CD8-positive, alpha-beta memory T cell (primary cell): ENCODE data around the gene ANK3. TPM values are rescaled to one million over a fixed set of nuclear protein-coding genes. Genes with fewer than 3 reads are reported as not detected.

Experiments used
- CTCF ChIA-PET: fragments of 350-600 bp; sonication (Branson Sonifier 250); formaldehyde crosslinking; loops from one replicate; lab custom pipeline; 2021; ENCODE audit warnings: antibody characterized with exemption; lab: Charles Lee
- POLR2A ChIA-PET: fragments of 350-600 bp; sonication (Branson Sonifier 250); formaldehyde crosslinking; loops from one replicate; lab custom pipeline; 2021; ENCODE audit warnings: antibody characterized with exemption; lab: Charles Lee
- DNase-seq, 5 donors: peaks; one replicate each; pipeline versions ENCODE4 v3.0.0 to v3.0.0-alpha.2; 2020 to 2022; ENCODE audit warnings: mixed read lengths in 1 of 5
- H3K27ac ChIP-seq: one replicate; pipeline ENCODE4 v1.7.0; 2013; ENCODE audit warnings: low read depth, mild to moderate bottlenecking, low read length, moderate library complexity
- H3K27me3 ChIP-seq: 2 replicates; pipeline ENCODE4 v1.7.0; 2013; ENCODE audit warnings: low read length, mild to moderate bottlenecking; ENCODE audit not compliant: insufficient read depth, poor library complexity, severe bottlenecking
- H3K36me3 ChIP-seq: 2 replicates; pipeline ENCODE4 v1.7.0; 2013; ENCODE audit warnings: mild to moderate bottlenecking, low read length, moderate library complexity; ENCODE audit not compliant: insufficient read depth
- H3K4me1 ChIP-seq: 2 replicates; pipeline ENCODE4 v1.7.0; 2013; ENCODE audit warnings: mild to moderate bottlenecking, low read length, moderate library complexity; ENCODE audit not compliant: insufficient read depth
- H3K4me3 ChIP-seq: 2 replicates; pipeline ENCODE4 v1.7.0; 2013; ENCODE audit warnings: mild to moderate bottlenecking, low read length
- H3K9me3 ChIP-seq: 2 replicates; pipeline ENCODE4 v1.7.0; 2013; ENCODE audit warnings: mild to moderate bottlenecking, low read length
- H3K27ac Mint-ChIP-seq, 8 donors: one replicate each; pipeline ENCODE4 v1.8.0; 2020 to 2021; ENCODE audit warnings: mixed read lengths in 8 of 8, mild to moderate bottlenecking in 6 of 8, inconsistent platforms in 3 of 8, moderate library complexity in 3 of 8
- H3K27me3 Mint-ChIP-seq, 2 donors: one replicate each; pipeline ENCODE4 v1.8.0; 2020 to 2021; ENCODE audit warnings: mixed read lengths in 2 of 2, mild to moderate bottlenecking in 1 of 2, moderate library complexity in 1 of 2
- H3K36me3 Mint-ChIP-seq, 3 donors: one replicate each; pipeline ENCODE4 v1.8.0; 2020 to 2021; ENCODE audit warnings: mixed read lengths in 3 of 3, inconsistent platforms in 1 of 3, mild to moderate bottlenecking in 1 of 3
- H3K4me1 Mint-ChIP-seq, 3 donors: one replicate each; pipeline ENCODE4 v1.8.0; 2020 to 2021; ENCODE audit warnings: mixed read lengths in 3 of 3, inconsistent platforms in 1 of 3, mild to moderate bottlenecking in 1 of 3
- H3K4me3 Mint-ChIP-seq, 7 donors: one replicate each; pipeline ENCODE4 v1.8.0; 2020 to 2021; ENCODE audit warnings: mixed read lengths in 7 of 7, mild to moderate bottlenecking in 6 of 7, moderate library complexity in 4 of 7, inconsistent platforms in 2 of 7
- H3K9me3 Mint-ChIP-seq, 5 donors: one replicate each; pipeline ENCODE4 v1.8.0; 2020 to 2022; ENCODE audit warnings: mixed read lengths in 5 of 5, mild to moderate bottlenecking in 3 of 5, moderate library complexity in 2 of 5, inconsistent platforms in 1 of 5
- polyA plus RNA-seq: library from polyadenylated mRNA; unstranded; fragments of 300-500 nt; fragmentation: Illumina TruSeq; gene quantifications from one replicate; pipeline ENCODE4 v1.2.3, GENCODE V29; 2021
- total RNA-seq, 2 experiments: library from RNA; stranded (reverse); gene quantifications; one replicate each; pipeline ENCODE4 v1.2.3, GENCODE V29; 2021

ANK3 gene
- total and polyA plus RNA-seq, 3 experiments from 2014 or later, result 10.2 to 12.8 (median 11.8) TPM

- Mint-ChIP-seq H3K4me3 (no peak overlapping the region), H3K27me3 (no peaks in the 10 kb centered on the region), H3K9me3 (no peaks in the 10 kb centered on the region), H3K27ac (no peak overlapping the region), H3K4me1 (peaks cover 0 to 3% (median 0%) of the 10 kb centered on the region in 3 donors), H3K36me3 (peaks cover 0 to 8% (median 0%) of the 10 kb centered on the region in 3 donors)
- Histone ChIP-seq H3K36me3 (no peaks in the 10 kb centered on the region), H3K27ac (no peak overlapping the region), H3K27me3 (no peaks in the 10 kb centered on the region), H3K4me1 (no peaks in the 10 kb centered on the region), H3K4me3 (no peak overlapping the region), H3K9me3 (no peaks in the 10 kb centered on the region)
- ChIA-PET CTCF (no interaction called here), POLR2A (no interaction called here)
- no peak for DNase-seq
Measured at GRCh38 chr10:60427709-60428386, 38.2 kb upstream of the ANK3 start.

GRCh38 chr10:60427148-60427547 lies 37.5 kb upstream of the ANK3 start:
- Mint-ChIP-seq H3K9me3 (no peaks in the 10 kb centered on the region), H3K27ac (no peak overlapping the region), H3K27me3 (no peaks in the 10 kb centered on the region), H3K36me3 (peaks cover 0 to 8% (median 0%) of the 10 kb centered on the region in 3 donors), H3K4me1 (peaks cover 0 to 3% (median 0%) of the 10 kb centered on the region in 3 donors), H3K4me3 (no peak overlapping the region)
- CTCF ChIA-PET, result no interaction called here
- Histone ChIP-seq H3K36me3 (no peaks in the 10 kb centered on the region), H3K9me3 (no peaks in the 10 kb centered on the region), H3K27me3 (no peaks in the 10 kb centered on the region), H3K27ac (no peak overlapping the region), H3K4me3 (no peak overlapping the region), H3K4me1 (no peaks in the 10 kb centered on the region)
- no peak for DNase-seq
- POLR2A ChIA-PET, result no interaction called here

GRCh38 chr10:60426425-60426824 lies 36.8 kb upstream of the ANK3 start:
- Histone ChIP-seq H3K4me3 (no peak overlapping the region), H3K9me3 (no peaks in the 10 kb centered on the region), H3K4me1 (no peaks in the 10 kb centered on the region), H3K27me3 (no peaks in the 10 kb centered on the region), H3K27ac (no peak overlapping the region), H3K36me3 (no peaks in the 10 kb centered on the region)
- Mint-ChIP-seq H3K27me3 (no peaks in the 10 kb centered on the region), H3K4me1 (peaks cover 0 to 3% (median 0%) of the 10 kb centered on the region in 3 donors), H3K36me3 (peaks cover 0 to 8% (median 0%) of the 10 kb centered on the region in 3 donors), H3K9me3 (no peaks in the 10 kb centered on the region), H3K4me3 (no peak overlapping the region), H3K27ac (no peak overlapping the region)
- ChIA-PET CTCF (no interaction called here), POLR2A (no interaction called here)
- DNase-seq, result no peak

GRCh38 chr10:60425392-60426110 lies 35.9 kb upstream of the ANK3 start:
- Histone ChIP-seq H3K27ac (no peak overlapping the region), H3K27me3 (no peaks in the 10 kb centered on the region), H3K36me3 (no peaks in the 10 kb centered on the region), H3K4me1 (no peaks in the 10 kb centered on the region), H3K4me3 (no peak overlapping the region), H3K9me3 (no peaks in the 10 kb centered on the region)
- ChIA-PET CTCF (no interaction called here), POLR2A (no interaction called here)
- Mint-ChIP-seq H3K27ac (peak overlapping the region in 1 of 8 donors; percentile 36), H3K9me3 (no peaks in the 10 kb centered on the region), H3K4me3 (no peak overlapping the region), H3K27me3 (no peaks in the 10 kb centered on the region), H3K4me1 (peaks cover 0 to 3% (median 0%) of the 10 kb centered on the region in 3 donors), H3K36me3 (peaks cover 0 to 8% (median 0%) of the 10 kb centered on the region in 3 donors)
- DNase-seq, result no peak

GRCh38 chr10:60424971-60425370 lies 35.3 kb upstream of the ANK3 start:
- CTCF ChIA-PET, result no interaction called here
- Histone ChIP-seq H3K27ac (no peak overlapping the region), H3K36me3 (no peaks in the 10 kb centered on the region), H3K4me1 (no peaks in the 10 kb centered on the region), H3K4me3 (no peak overlapping the region), H3K9me3 (no peaks in the 10 kb centered on the region), H3K27me3 (no peaks in the 10 kb centered on the region)
- peaks cover 0 to 3% (median 0%) of the 10 kb centered on the region in 3 donors for H3K4me1 Mint-ChIP-seq
- POLR2A ChIA-PET, result no interaction called here
- H3K36me3 Mint-ChIP-seq, result peaks cover 0 to 8% (median 0%) of the 10 kb centered on the region in 3 donors
- H3K27me3 Mint-ChIP-seq, result no peaks in the 10 kb centered on the region
- no peak overlapping the region for H3K27ac Mint-ChIP-seq
- DNase-seq, result no peak
- H3K4me3 Mint-ChIP-seq, result no peak overlapping the region
- H3K9me3 Mint-ChIP-seq, result no peaks in the 10 kb centered on the region

- Histone ChIP-seq H3K27ac (no peak overlapping the region), H3K4me3 (no peak overlapping the region), H3K9me3 (no peaks in the 10 kb centered on the region), H3K4me1 (no peaks in the 10 kb centered on the region), H3K36me3 (no peaks in the 10 kb centered on the region), H3K27me3 (no peaks in the 10 kb centered on the region)
- ChIA-PET CTCF (no interaction called here), POLR2A (no interaction called here)
- Mint-ChIP-seq H3K36me3 (peaks cover 0 to 8% (median 0%) of the 10 kb centered on the region in 3 donors), H3K9me3 (no peaks in the 10 kb centered on the region), H3K27ac (no peak overlapping the region), H3K4me1 (peaks cover 0 to 3% (median 0%) of the 10 kb centered on the region in 3 donors), H3K27me3 (no peaks in the 10 kb centered on the region), H3K4me3 (no peak overlapping the region)
- DNase-seq, result no peak
Measured at GRCh38 chr10:60423920-60424319, 34.2 kb upstream of the ANK3 start.

- CTCF ChIA-PET, result no interaction called here
- Mint-ChIP-seq H3K4me3 (no peak overlapping the region), H3K4me1 (no peaks in the 10 kb centered on the region), H3K36me3 (peaks cover 0 to 8% (median 0%) of the 10 kb centered on the region in 3 donors), H3K27me3 (no peaks in the 10 kb centered on the region), H3K9me3 (no peaks in the 10 kb centered on the region), H3K27ac (no peak overlapping the region)
- no peaks in the 10 kb centered on the region for H3K4me1 ChIP-seq
- DNase-seq, result no peak
- H3K9me3 ChIP-seq, result no peaks in the 10 kb centered on the region
- no peak overlapping the region for H3K27ac ChIP-seq
- H3K27me3 ChIP-seq, result no peaks in the 10 kb centered on the region
- no peak overlapping the region for H3K4me3 ChIP-seq
- POLR2A ChIA-PET, result no interaction called here
- H3K36me3 ChIP-seq, result no peaks in the 10 kb centered on the region
Measured at GRCh38 chr10:60422809-60423208, 33.1 kb upstream of the ANK3 start.
